ENCODE results near the gene ARPC4.

ARPC4 gene

DNA sequence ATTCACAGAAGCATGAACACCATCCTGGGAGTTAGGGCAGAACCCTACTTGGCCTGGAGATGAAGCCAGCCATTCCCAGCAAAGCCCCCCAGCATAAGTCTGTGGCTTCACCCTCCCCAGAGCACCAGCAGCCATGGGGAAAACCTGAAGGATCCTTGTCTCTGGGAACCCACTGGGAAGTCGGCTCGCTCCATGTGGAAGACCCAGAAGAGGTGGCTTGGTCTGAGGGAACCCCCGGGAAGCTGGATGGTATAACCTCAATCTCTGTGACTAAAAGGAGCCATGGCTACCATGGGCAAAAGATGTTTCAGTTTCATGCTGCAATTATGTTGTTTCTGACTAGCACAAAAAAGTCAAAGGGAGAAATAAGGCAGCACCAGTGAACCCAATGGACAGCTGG, 62.7 kb downstream of the ARPC4 start:
- DNase-seq (ENCODE audit: low read depth, low spot score) = no peak

All from brain pericyte (primary cell).